T-cell (primary cell): Measurements from ENCODE around the gene AGFG1. TPM values are rescaled to one million over a fixed set of nuclear protein-coding genes. Genes with fewer than 3 reads are reported as not detected.
A peak's percentile ranks its signal among the peaks of the same experiment; 100 is the strongest.

Source experiments
- ATAC-seq, 4 experiments: fragments of 200-7000 bp in 3 of 4; fragments of 150-1000 bp in 1 of 4; cut with Tn5 transposase; replicated peaks in 1 of 4; 1 replicate in 3 of 4; 2 replicates in 1 of 4; pipeline ENCODE4 v1.10.0; 2021; ENCODE audit warnings: moderate library complexity in 3 of 4, mild to moderate bottlenecking in 2 of 4, moderate number of reproducible peaks in 1 of 4
- CTCF ChIA-PET, 2 donors: fragments of 300-600 bp; sonication (Branson Sonifier 250); formaldehyde crosslinking; loops; one replicate each; lab custom pipeline; 2022; ENCODE audit warnings: antibody characterized with exemption in 2 of 2; lab: Charles Lee
- POLR2A ChIA-PET, 2 donors: fragments of 300-600 bp; sonication (Branson Sonifier 250); formaldehyde crosslinking; loops; one replicate each; lab custom pipeline; 2022; ENCODE audit warnings: antibody characterized with exemption in 2 of 2; lab: Charles Lee
- DNase-seq, 35 experiments: peaks; one replicate each; pipeline versions ENCODE4 v3.0.0 to v3.0.0-alpha.2; 2013 to 2023
- H3K27ac ChIP-seq: one replicate; pipeline ENCODE4 v1.5.1; 2013; ENCODE audit warnings: low read length
- H3K27me3 ChIP-seq, 2 experiments: replicated peaks in 1 of 2; 1 replicate in 1 of 2; 2 replicates in 1 of 2; pipeline versions ENCODE4 v1.6.1 to v1.7.0; 2013; ENCODE audit warnings: low read length in 1 of 2, mixed read lengths in 1 of 2; ENCODE audit not compliant: control insufficient read depth in 2 of 2, insufficient read depth in 2 of 2; ENCODE audit errors: extremely low read depth in 1 of 2
- H3K36me3 ChIP-seq, 2 donors: 1 replicate in 1 of 2; 2 replicates in 1 of 2; pipeline versions ENCODE4 v1.6.1 to v1.7.0; 2013; ENCODE audit warnings: low read length in 1 of 2; ENCODE audit not compliant: control insufficient read depth in 2 of 2, insufficient read depth in 1 of 2; ENCODE audit errors: extremely low read depth in 1 of 2
- H3K4me1 ChIP-seq, 2 experiments: 1 replicate in 1 of 2; 2 replicates in 1 of 2; pipeline versions ENCODE4 v1.6.1 to v1.7.0; 2013; ENCODE audit warnings: low read length in 2 of 2, mixed read lengths in 1 of 2; ENCODE audit not compliant: insufficient read depth in 2 of 2, control insufficient read depth in 1 of 2; ENCODE audit errors: extremely low read depth in 1 of 2
- H3K4me3 ChIP-seq, 2 donors: 1 replicate in 1 of 2; 2 replicates in 1 of 2; pipeline versions ENCODE4 v1.5.1 to v1.7.0; 2013; ENCODE audit warnings: mild to moderate bottlenecking in 2 of 2, low read length in 1 of 2, moderate library complexity in 1 of 2; ENCODE audit not compliant: control insufficient read depth in 1 of 2; ENCODE audit errors: extremely low read depth in 1 of 2
- H3K9me3 ChIP-seq: 2 replicates; pipeline ENCODE4 v1.7.0; 2013
- H3K27ac Mint-ChIP-seq, 2 donors: one replicate each; pipeline ENCODE4 v1.8.0; 2020 to 2021; ENCODE audit warnings: mild to moderate bottlenecking in 2 of 2, mixed read lengths in 2 of 2
- H3K27me3 Mint-ChIP-seq, 2 donors: one replicate each; pipeline ENCODE4 v1.8.0; 2021 to 2022; ENCODE audit warnings: mixed read lengths in 2 of 2
- H3K36me3 Mint-ChIP-seq: one replicate; pipeline ENCODE4 v1.8.0; 2021; ENCODE audit warnings: mixed read lengths
- H3K4me1 Mint-ChIP-seq, 3 donors: one replicate each; pipeline ENCODE4 v1.8.0; 2020 to 2022; ENCODE audit warnings: mixed read lengths in 3 of 3, mild to moderate bottlenecking in 1 of 3
- H3K4me3 Mint-ChIP-seq, 3 donors: one replicate each; pipeline ENCODE4 v1.8.0; 2020 to 2022; ENCODE audit warnings: mild to moderate bottlenecking in 3 of 3, mixed read lengths in 3 of 3, moderate library complexity in 3 of 3
- H3K9me3 Mint-ChIP-seq, 3 donors: one replicate each; pipeline ENCODE4 v1.8.0; 2020 to 2022; ENCODE audit warnings: mixed read lengths in 3 of 3
- WGBS: methylation state at CpG from one replicate; pipeline ENCODE4 v1.1.5; 2013; ENCODE audit warnings: missing lambda C conversion rate; ENCODE audit not compliant: insufficient coverage; 5-methylcytosine and 5-hydroxymethylcytosine counted together
- total RNA-seq, 35 experiments: library from RNA in 6 of 35; stranded (reverse) in 6 of 35; fragments of 120-200 nt in 1 of 35; gene quantifications; one replicate each; pipeline versions ENCODE4 v1.2.1 to v1.2.4 and lab custom pipeline; 2013 to 2026

The AGFG1 gene
- total RNA-seq, 5 donors from 2014 or later (not counting 1 experiment from before 2014, with no cell fraction given), result 48.6 to 61.4 (median 53.1) TPM

GRCh38 chr2:227606476-227606875 is 134.5 kb downstream of the AGFG1 start:
- Histone ChIP-seq H3K4me1 (no peaks in the 10 kb centered on the region), H3K27me3 (peaks cover 2 to 33% of the 10 kb centered on the region in 2 experiments), H3K36me3 (no peaks in the 10 kb centered on the region), H3K9me3 (no peaks in the 10 kb centered on the region), H3K27ac (no peak overlapping the region), H3K4me3 (no peak overlapping the region)
- no peak overlapping the region for H3K27ac Mint-ChIP-seq
- POLR2A ChIA-PET, result no interaction called here
- 100% methylated on average over 1 of the region's 1 CpG for WGBS
- no peaks in the 10 kb centered on the region for H3K36me3 Mint-ChIP-seq
- H3K4me1 Mint-ChIP-seq, result peaks cover 12 to 21% (median 12%) of the 10 kb centered on the region in 3 donors
- H3K4me3 Mint-ChIP-seq, result no peak overlapping the region
- no peaks in the 10 kb centered on the region for H3K9me3 Mint-ChIP-seq
- no peak for ATAC-seq
- CTCF ChIA-PET, result no interaction called here
- no peak for DNase-seq
- peaks cover 31 to 38% of the 10 kb centered on the region in 2 donors for H3K27me3 Mint-ChIP-seq

DNA sequence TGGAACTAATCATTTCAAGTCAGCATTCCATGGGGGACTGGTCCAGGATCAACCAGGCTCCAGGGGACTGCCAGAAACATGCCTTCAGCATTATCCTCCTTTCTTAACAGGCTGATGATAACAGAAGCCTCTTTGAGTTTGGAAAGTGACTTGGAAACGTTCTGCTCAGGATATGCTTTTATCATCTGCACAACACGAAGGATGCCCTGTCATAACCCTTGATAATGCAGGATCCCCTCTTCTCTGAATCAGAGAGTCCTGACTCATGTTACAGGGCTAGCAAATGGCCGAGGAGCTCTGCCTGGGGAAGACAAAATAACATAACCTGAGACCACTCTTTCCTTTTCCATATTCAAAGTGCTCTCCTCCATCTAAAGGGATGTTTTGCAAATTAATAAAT is 136.0 kb downstream of the AGFG1 start:
- H3K27me3 Mint-ChIP-seq, result peaks cover 37 to 41% of the 10 kb centered on the region in 2 donors
- ATAC-seq (no peak), DNase-seq (no peak)
- Histone ChIP-seq H3K36me3 (no peaks in the 10 kb centered on the region), H3K9me3 (no peaks in the 10 kb centered on the region), H3K4me1 (no peaks in the 10 kb centered on the region), H3K27ac (no peak overlapping the region), H3K27me3 (peaks cover 2 to 31% of the 10 kb centered on the region in 2 experiments), H3K4me3 (no peak overlapping the region)
- ChIA-PET POLR2A (no interaction called here), CTCF (interaction anchor here (0.7 kb wide), 2 partner anchors 92 to 231 kb away, joined by 5 read pairs; no protein-coding TSS in a partner anchor)
- H3K36me3 Mint-ChIP-seq, result no peaks in the 10 kb centered on the region
- no CpG with 5 or more reads among the region's 3 CpGs for WGBS
- no peak overlapping the region for H3K4me3 Mint-ChIP-seq
- no peak overlapping the region for H3K27ac Mint-ChIP-seq
- no peaks in the 10 kb centered on the region for H3K9me3 Mint-ChIP-seq
- peaks cover 12 to 21% (median 12%) of the 10 kb centered on the region in 3 donors for H3K4me1 Mint-ChIP-seq

DNA sequence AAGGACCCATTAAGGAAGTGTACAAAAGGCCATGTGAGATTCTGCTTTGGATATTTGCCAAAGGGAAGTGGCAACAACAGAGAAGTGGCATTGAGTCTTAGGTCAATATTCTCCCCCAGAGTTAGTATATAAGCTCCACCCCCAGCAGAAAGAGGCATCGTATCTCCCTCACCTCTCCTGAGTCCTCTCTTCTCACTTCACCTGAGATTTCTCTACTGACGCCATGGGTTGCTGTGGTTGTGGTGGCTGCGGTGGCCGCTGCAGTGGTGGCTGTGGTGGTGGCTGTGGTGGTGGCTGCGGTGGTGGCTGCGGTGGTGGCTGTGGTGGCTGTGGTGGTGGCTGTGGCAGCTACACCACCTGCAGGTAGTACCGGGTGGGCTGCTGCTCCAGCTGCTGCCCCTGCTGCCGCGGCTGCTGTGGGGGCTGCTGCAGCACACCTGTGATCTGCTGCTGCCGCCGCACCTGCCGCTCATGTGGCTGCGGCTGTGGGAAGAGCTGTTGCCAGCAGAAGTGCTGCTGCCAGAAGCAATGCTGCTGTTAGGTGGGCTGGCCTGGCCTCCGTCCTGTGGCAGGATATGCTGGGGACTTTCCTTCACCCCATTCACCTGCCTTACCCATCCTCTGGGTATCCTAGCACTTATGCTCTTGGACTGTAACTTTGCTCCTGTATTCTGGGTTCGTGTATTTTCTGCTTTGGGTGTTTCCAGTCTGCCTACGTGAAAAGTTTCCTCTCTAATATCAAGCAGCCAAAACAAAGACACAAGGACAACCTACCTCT is 136.8 kb downstream of the AGFG1 start:
- Mint-ChIP-seq H3K27ac (no peak overlapping the region), H3K4me1 (peaks cover 12 to 21% (median 12%) of the 10 kb centered on the region in 3 donors), H3K9me3 (no peaks in the 10 kb centered on the region), H3K27me3 (peaks cover 33 to 37% of the 10 kb centered on the region in 2 donors), H3K4me3 (no peak overlapping the region), H3K36me3 (no peaks in the 10 kb centered on the region)
- POLR2A ChIA-PET, result interaction anchor here in 1 of 2 donors (0.7 kb wide), 1 partner anchor 230 kb away, joined by 3 read pairs; no protein-coding TSS in a partner anchor
- DNase-seq (peak in 6 of 35 experiments; percentile 0 to 14 (median 6)), ATAC-seq (no peak)
- no peaks in the 10 kb centered on the region for H3K4me1 ChIP-seq
- peaks cover 2 to 34% of the 10 kb centered on the region in 2 experiments for H3K27me3 ChIP-seq
- H3K4me3 ChIP-seq, result no peak overlapping the region
- 16% methylated on average over 10 of the region's 16 CpGs for WGBS
- CTCF ChIA-PET, result interaction anchor here in 1 of 2 donors (0.6 to 0.7 kb wide), 2 partner anchors 49 to 232 kb away, joined by 4 to 5 read pairs; no protein-coding TSS in a partner anchor
- H3K27ac ChIP-seq, result no peak overlapping the region
- no peaks in the 10 kb centered on the region for H3K9me3 ChIP-seq
- H3K36me3 ChIP-seq, result no peaks in the 10 kb centered on the region

DNA sequence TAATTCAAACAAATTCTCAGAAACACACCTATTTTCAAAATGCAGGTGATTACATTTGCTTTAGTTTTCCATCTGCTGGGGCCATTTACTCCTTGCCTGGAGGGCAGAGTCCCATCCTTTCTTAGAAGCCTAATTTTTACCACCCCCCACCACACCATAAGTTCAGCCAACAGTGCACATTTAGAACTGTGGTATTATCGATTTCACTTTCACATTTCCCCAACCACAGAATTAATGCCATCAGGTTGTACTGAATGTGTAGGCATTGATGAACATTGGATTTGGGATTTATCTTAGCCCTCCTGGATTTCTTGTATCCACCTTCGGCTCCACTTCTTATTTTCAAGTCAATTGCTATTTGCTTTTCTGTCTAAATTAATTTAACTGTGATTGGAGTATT is 138.2 kb downstream of the AGFG1 start:
- no peak overlapping the region for H3K4me3 ChIP-seq
- peaks cover 25 to 32% of the 10 kb centered on the region in 2 donors for H3K27me3 Mint-ChIP-seq
- peaks cover 12 to 21% (median 12%) of the 10 kb centered on the region in 3 donors for H3K4me1 Mint-ChIP-seq
- H3K27ac ChIP-seq, result no peak overlapping the region
- no peaks in the 10 kb centered on the region for H3K36me3 Mint-ChIP-seq
- no peak overlapping the region for H3K27ac Mint-ChIP-seq
- POLR2A ChIA-PET, result interaction anchor here in 1 of 2 donors (0.6 kb wide), 1 partner anchor 77 kb away, joined by 3 read pairs; no protein-coding TSS in a partner anchor
- ATAC-seq, result no peak
- no CpG with 5 or more reads among the region's 2 CpGs for WGBS
- H3K27me3 ChIP-seq, result peaks cover 2 to 31% of the 10 kb centered on the region in 2 experiments
- H3K4me1 ChIP-seq, result no peaks in the 10 kb centered on the region
- no peak overlapping the region for H3K4me3 Mint-ChIP-seq
- no peak for DNase-seq
- H3K9me3 Mint-ChIP-seq, result no peaks in the 10 kb centered on the region
- H3K36me3 ChIP-seq, result no peaks in the 10 kb centered on the region
- no peaks in the 10 kb centered on the region for H3K9me3 ChIP-seq
- CTCF ChIA-PET, result interaction anchor here in 1 of 2 donors (0.7 kb wide), 1 partner anchor 289 kb away, joined by 4 read pairs; no protein-coding TSS in a partner anchor

Other genes with a start within 250 kb of the AGFG1 start
- 10 to 100 TPM; 50.7 to 57.6 (median 54.0) TPM for gene MFF, start 146.9 kb upstream of the AGFG1 start, total RNA-seq
- not detected for gene TM4SF20, start 92.8 kb upstream of the AGFG1 start, total RNA-seq
- gene SCYGR1, start 84.2 kb upstream of the AGFG1 start, total RNA-seq, result not detected
- gene SCYGR2, start 126.7 kb downstream of the AGFG1 start, total RNA-seq, result not detected
- gene SCYGR3, start 142.7 kb downstream of the AGFG1 start, total RNA-seq, result not detected
- not detected for gene SCYGR4, start 145.3 kb downstream of the AGFG1 start, total RNA-seq
- gene SCYGR5, start 194.6 kb downstream of the AGFG1 start, total RNA-seq, result not detected
- under 1 TPM in 1 of 5 donors, not detected in 4; 0.15 TPM for gene SLC19A3, start 245.9 kb downstream of the AGFG1 start, total RNA-seq